ENCODE data around the gene ASF1A.
A peak's percentile ranks its signal among the peaks of the same experiment; 100 is the strongest.

Gene ASF1A

GRCh38 chr6:118913161-118913560 lies 19.2 kb downstream of the ASF1A start:
- no peak overlapping the region for H3K4me3 ChIP-seq (ENCODE audit: low read length)
- no peak for TF ChIP-seq ZNF274 (IDR thresholded peaks at IDR 0.05; ENCODE audit: low read depth, low read length)

- no peak for TF ChIP-seq ZNF274 (IDR thresholded peaks at IDR 0.05; ENCODE audit: low read depth, low read length)
- H3K4me3 ChIP-seq (ENCODE audit: low read length): no peak overlapping the region
Measured at GRCh38 chr6:118914598-118914997, 20.6 kb downstream of the ASF1A start.

DNA sequence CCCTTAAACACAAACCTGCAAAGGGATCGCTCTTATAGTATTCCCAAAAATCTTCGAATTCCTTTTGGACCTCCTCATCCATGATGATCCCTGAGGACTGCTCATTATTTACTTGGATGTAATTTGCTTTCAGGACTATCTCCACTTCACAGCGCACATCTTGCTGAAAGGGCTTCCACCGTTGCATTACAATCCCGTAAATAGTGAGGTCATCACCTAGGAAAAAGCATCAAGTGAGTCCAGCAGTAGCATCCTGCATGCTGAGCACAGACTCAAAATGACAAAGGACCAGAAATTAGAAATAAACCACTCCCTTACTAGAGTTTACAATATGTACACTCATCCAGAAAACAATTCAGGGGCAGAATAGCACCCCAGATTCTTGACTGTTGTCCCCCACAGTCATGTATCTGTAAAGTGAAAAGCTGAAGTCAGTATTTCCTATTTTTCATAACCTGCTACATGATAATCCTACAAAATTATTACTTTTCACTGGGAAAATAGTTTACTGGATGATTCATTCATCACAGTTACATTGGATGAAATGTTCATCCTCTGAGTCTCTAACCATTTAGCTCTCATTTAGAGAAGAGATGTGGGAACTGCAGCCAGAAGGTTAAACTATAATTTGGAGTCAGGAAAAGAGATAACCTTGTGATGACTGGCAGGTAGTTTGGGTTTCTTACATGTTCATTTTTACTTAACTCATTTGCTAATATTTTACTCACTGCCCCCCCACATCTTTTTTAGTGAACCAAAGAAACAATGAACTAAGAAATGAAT lies 23.8 kb downstream of the ASF1A start:
- TF ChIP-seq ZNF274 (IDR thresholded peaks at IDR 0.05; ENCODE audit: low read depth, low read length): no peak
- no peak overlapping the region for H3K4me3 ChIP-seq (ENCODE audit: low read length)

GRCh38 chr6:118918329-118918725 lies 24.4 kb downstream of the ASF1A start:
- no peak for TF ChIP-seq ZNF274 (IDR thresholded peaks at IDR 0.05; ENCODE audit: low read depth, low read length)
- H3K4me3 ChIP-seq (ENCODE audit: low read length): no peak overlapping the region

GRCh38 chr6:118921084-118921483 lies 27.1 kb downstream of the ASF1A start:
- no peak for TF ChIP-seq ZNF274 (IDR thresholded peaks at IDR 0.05; ENCODE audit: low read depth, low read length)
- no peak overlapping the region for H3K4me3 ChIP-seq (ENCODE audit: low read length)

DNA sequence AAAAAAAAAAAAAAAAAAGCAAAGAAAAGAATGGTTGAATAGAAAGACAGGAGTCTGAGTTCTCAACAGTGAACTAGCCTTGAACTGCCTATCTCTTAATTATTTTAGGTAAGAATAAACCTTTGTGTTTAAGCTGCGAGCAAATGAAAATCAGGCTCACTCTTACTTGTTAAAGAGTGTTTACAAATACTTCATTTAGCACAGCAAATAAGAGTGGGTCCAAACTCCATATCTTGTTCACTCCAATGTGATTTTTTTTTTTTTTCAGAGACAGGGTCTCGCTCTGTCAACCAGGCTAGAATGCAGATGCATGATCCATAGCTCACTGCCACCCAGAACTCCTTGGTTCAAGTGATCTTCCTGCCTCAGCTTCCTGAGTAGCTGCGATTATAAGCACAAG lies 29.1 kb downstream of the ASF1A start:
- no peak for TF ChIP-seq ZNF274 (IDR thresholded peaks at IDR 0.05; ENCODE audit: low read depth, low read length)
- H3K4me3 ChIP-seq (ENCODE audit: low read length): no peak overlapping the region

GRCh38 chr6:118930680-118931079 lies 36.7 kb downstream of the ASF1A start:
- H3K4me3 ChIP-seq (ENCODE audit: low read length): no peak overlapping the region
- no peak for TF ChIP-seq ZNF274 (IDR thresholded peaks at IDR 0.05; ENCODE audit: low read depth, low read length)

DNA sequence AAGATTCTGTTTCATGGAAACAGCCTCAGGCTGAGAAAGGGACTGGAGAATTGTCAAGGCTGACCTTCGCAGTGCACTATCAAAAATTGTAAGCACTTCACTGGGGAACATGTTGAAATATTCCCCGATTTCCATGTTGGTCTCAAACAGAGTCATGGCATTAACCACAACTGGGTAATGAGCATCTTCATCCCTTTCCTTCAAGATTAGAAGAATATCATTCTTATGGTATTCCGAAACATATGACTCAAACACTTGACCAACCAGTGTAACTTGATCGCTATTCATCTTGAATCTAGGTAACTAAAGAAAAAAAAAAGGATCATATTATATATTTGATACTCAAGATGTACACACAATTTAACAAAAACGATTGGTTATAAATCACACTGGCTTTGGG lies 37.5 kb downstream of the ASF1A start:
- no peak overlapping the region for H3K4me3 ChIP-seq (ENCODE audit: low read length)
- no peak for TF ChIP-seq ZNF274 (IDR thresholded peaks at IDR 0.05; ENCODE audit: low read depth, low read length)

DNA sequence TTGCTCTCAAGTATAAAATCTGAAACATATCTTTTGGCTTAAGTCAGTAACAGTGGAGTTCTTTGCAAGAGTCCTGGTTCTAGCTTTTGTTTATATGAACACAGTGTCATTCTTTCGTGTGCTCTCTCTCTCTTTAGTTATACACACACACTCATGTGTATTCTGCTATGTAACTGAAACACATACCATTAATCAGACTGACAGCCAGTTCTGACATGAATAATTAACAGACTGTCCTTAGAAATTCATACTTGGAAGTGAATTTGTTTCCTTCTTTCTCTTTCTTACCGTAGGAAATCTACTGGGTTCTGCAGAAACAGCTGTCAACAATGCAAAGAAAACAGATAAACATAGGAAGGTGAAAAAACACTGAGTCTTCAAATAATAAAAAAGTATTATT lies 38.5 kb downstream of the ASF1A start:
- TF ChIP-seq ZNF274 (IDR thresholded peaks at IDR 0.05; ENCODE audit: low read depth, low read length): no peak
- H3K4me3 ChIP-seq (ENCODE audit: low read length): no peak overlapping the region

GRCh38 chr6:118933855-118934460 lies 40.0 kb downstream of the ASF1A start:
- peak overlapping the region; percentile 99 for H3K4me3 ChIP-seq (ENCODE audit: low read length)
- TF ChIP-seq ZNF274 (IDR thresholded peaks at IDR 0.05; ENCODE audit: low read depth, low read length): no peak

DNA sequence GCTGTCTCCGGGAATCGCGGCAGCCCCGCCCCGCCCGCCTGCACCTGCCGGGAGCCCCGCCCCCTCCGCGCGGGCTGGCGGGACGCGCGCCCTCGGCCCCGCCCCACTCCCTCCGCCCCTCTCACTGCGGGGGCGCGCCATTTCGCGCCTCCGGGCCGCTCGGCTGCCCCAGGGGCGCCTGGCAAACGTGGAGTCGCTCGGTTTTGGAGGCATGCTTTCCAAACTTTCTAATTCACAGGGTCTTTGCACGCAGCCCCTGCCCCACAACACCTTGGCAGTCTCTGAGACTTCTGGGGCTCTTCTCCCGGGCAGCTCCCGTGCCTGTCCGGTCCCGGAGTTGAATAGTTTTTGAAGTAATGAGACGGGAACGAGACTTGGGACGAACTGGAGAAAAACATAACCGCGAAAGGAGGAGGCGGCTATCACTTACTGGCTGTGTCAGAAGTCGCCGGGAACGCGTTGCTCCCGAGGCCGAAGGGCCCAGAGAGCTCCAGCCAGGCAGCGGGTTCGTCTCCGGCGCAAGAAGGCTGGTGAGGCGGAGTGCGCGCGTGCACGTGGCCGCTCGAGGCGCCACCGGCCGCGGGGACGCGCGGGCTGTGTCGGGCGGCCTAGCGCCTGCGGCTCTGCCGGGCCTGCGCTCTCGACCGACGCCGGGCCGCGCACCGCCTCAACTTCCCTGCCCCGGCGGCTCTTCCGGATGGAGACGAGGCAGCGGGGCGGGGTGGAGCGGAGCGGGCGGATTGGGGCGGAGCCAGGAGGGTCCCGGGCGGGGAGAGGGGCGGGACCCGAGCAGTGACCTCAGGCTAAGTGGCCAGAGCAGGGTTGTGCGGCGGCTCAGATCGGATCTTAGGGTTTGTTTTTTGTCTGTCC lies 40.7 kb downstream of the ASF1A start, which contains the start of gene MCM9:
TSS of gene MCM9 (minus strand) at position 699 of the 870 bp plus-strand sequence. CDS start 3,436 bp downstream, outside the sequence.
- no peak for TF ChIP-seq ZNF274 (IDR thresholded peaks at IDR 0.05; ENCODE audit: low read depth, low read length)
- H3K4me3 ChIP-seq (ENCODE audit: low read length): peak within 1 kb of the TSS; percentile 99

DNA sequence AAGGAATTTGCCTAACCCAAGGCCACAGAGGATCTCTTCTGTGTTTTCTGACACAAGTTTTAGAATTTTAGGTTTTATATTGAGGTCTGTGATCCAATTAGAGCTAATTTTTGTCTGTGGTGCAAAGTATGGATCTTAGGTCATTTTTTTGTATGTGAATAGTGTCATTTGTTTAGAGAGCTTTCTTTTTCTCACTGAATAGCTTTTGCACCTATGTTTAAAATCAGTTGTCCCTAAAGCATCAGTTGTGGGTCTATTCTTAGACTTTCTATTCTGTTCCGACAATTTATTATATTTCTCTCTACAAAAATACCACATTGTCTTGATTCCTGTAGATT lies 41.3 kb downstream of the ASF1A start:
- peak overlapping the region; percentile 99 for H3K4me3 ChIP-seq (ENCODE audit: low read length)
- no peak for TF ChIP-seq ZNF274 (IDR thresholded peaks at IDR 0.05; ENCODE audit: low read depth, low read length)

DNA sequence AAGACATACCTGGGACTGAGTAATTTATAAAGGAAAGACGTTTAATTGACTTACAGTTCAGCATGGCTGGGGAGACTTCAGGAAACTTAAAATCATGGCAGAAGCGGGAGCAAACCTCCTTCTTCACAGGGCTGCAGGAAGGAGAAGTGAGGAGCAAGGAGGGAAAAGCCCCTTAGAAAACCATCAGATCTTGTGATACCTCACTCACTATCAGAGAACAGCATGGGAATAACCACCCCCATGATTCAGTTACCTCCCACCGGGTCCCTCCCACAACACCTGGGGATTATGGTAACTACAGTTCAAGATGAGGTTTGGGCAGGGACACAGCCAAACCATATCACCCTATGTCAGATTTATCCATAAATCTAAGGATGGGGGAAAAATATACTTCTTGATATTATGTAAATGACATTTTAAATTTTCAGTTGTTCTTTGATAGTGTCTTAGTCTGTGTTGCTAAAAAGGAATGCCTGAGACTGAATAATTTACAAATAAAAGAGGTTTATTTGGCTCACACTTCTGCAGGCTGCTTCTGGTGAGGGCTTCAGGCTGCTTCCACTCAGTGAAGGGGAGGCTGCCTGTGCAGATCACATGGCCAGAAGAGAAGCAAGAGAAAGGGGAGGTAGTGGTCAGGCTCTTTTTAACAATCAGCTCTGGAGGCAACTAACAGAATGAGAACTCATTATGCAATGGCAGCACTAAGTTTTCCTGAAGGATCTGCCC lies 42.2 kb downstream of the ASF1A start:
- no peak overlapping the region; the same call in 1 of the 2 replicates for H3K4me3 ChIP-seq (ENCODE audit: low read length)
- no peak for TF ChIP-seq ZNF274 (IDR thresholded peaks at IDR 0.05; ENCODE audit: low read depth, low read length)

- no peak overlapping the region for H3K4me3 ChIP-seq (ENCODE audit: low read length)
- TF ChIP-seq ZNF274 (IDR thresholded peaks at IDR 0.05; ENCODE audit: low read depth, low read length): no peak
Measured at GRCh38 chr6:118939683-118940082, 45.7 kb downstream of the ASF1A start.
